GM23338 (cell line): Measurements from ENCODE around the gene TMEM175. TPM values are rescaled to one million over a fixed set of nuclear protein-coding genes. Genes with fewer than 3 reads are reported as not detected.

Experiments
- CREB1 ChIP-seq: fragments of 250-450 bp; sonication (Bioruptor Pico); IDR thresholded peaks from 2 replicates; pipeline ENCODE4 v1.5.0; 2020; ENCODE audit warnings: low read depth, mild to moderate bottlenecking, moderate library complexity
- ETS1 ChIP-seq: IDR thresholded peaks from 2 replicates; pipeline ENCODE4 v1.6.1; 2016; ENCODE audit warnings: antibody characterized with exemption
- EZH2phosphoT487 ChIP-seq: fragments of 200-600 bp; sonication (generic); IDR thresholded peaks from one replicate; pipeline ENCODE4 v1.8.1; 2018; ENCODE audit warnings: antibody characterized with exemption; ENCODE audit not compliant: unreplicated experiment
- JUNB ChIP-seq: IDR thresholded peaks from one replicate; pipeline ENCODE4 v1.6.1; 2016; ENCODE audit warnings: antibody characterized with exemption; ENCODE audit not compliant: unreplicated experiment
- POLR2AphosphoS5 ChIP-seq: IDR thresholded peaks from 2 replicates; pipeline ENCODE4 v1.6.1; 2016; ENCODE audit warnings: antibody characterized with exemption, low read depth
- STAT1 ChIP-seq: IDR thresholded peaks from one replicate; pipeline ENCODE4 v1.6.1; 2016; ENCODE audit warnings: antibody characterized with exemption; ENCODE audit not compliant: unreplicated experiment
- ZNF114 ChIP-seq: fragments of 250-450 bp; sonication (Bioruptor Pico); IDR thresholded peaks from 2 replicates; pipeline ENCODE4 v1.5.0; 2020; ENCODE audit warnings: mild to moderate bottlenecking, moderate library complexity
- ZNF462 ChIP-seq: fragments of 250-450 bp; sonication (Bioruptor Pico); IDR thresholded peaks from 2 replicates; pipeline ENCODE4 v1.5.0; 2020; ENCODE audit warnings: mild to moderate bottlenecking, moderate library complexity
- polyA plus RNA-seq: library from polyadenylated mRNA; unstranded; fragments of >200 nt; fragmentation: Nextera tagmentation; extraction: Ambion mirVana; gene quantifications from 2 replicates; pipeline ENCODE4 v1.2.1, GENCODE V29; 2016
- total RNA-seq: library from RNA; depleted of rRNA; stranded (reverse); fragments of >200 nt; shearing (Covaris generic); gene quantifications from 2 replicates; pipeline ENCODE4 v1.2.3, GENCODE V29; 2014
- TF ChIP-seq, protein P1 (sequence below): IDR thresholded peaks from one replicate; pipeline ENCODE4 v1.6.1; 2018; ENCODE audit warnings: antibody characterized with exemption; ENCODE audit not compliant: unreplicated experiment

TMEM175 gene
- total and polyA plus RNA-seq, 2 experiments from 2014 or later, result 8.0 to 11.4 TPM

GRCh38 chr4:945274-946102, 13.2 kb downstream of the TMEM175 start (continued):
- TF ChIP-seq ZNF462 (CRISPR knock-in tag) (no peak), STAT1 (no peak), CREB1 (no peak), ETS1 (no peak), EZH2phosphoT487 (no peak), JUNB (no peak), POLR2AphosphoS5 (no peak), ZNF114 (CRISPR knock-in tag) (no peak)
- TF ChIP-seq, protein P1, sequence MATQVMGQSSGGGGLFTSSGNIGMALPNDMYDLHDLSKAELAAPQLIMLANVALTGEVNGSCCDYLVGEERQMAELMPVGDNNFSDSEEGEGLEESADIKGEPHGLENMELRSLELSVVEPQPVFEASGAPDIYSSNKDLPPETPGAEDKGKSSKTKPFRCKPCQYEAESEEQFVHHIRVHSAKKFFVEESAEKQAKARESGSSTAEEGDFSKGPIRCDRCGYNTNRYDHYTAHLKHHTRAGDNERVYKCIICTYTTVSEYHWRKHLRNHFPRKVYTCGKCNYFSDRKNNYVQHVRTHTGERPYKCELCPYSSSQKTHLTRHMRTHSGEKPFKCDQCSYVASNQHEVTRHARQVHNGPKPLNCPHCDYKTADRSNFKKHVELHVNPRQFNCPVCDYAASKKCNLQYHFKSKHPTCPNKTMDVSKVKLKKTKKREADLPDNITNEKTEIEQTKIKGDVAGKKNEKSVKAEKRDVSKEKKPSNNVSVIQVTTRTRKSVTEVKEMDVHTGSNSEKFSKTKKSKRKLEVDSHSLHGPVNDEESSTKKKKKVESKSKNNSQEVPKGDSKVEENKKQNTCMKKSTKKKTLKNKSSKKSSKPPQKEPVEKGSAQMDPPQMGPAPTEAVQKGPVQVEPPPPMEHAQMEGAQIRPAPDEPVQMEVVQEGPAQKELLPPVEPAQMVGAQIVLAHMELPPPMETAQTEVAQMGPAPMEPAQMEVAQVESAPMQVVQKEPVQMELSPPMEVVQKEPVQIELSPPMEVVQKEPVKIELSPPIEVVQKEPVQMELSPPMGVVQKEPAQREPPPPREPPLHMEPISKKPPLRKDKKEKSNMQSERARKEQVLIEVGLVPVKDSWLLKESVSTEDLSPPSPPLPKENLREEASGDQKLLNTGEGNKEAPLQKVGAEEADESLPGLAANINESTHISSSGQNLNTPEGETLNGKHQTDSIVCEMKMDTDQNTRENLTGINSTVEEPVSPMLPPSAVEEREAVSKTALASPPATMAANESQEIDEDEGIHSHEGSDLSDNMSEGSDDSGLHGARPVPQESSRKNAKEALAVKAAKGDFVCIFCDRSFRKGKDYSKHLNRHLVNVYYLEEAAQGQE, result no peak
